ENCODE data around the gene NRSN2. TPM values are rescaled to one million over a fixed set of nuclear protein-coding genes. Genes with fewer than 3 reads are reported as not detected.

NRSN2 gene
- total RNA-seq, 2 donors from 2014 or later: 24.7 to 38.4 TPM

DNA sequence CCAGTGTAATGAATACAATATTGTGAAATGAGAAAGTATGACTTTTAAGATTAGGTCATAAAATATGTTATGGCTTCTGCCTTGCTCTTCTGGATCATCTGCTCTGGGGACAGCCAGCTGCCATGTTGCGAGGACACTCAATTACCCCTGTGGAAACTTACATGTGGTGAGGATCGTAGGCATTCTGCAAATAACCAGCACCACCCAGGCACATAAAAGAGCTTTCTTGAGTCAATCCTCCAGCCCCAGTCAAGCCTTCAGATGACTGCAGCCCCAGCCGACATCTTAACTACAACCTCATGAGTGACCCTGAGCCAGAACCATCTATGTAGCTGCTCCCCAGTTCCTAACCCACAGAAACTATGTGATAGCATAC lies 56.7 kb downstream of the NRSN2 start:
- Histone ChIP-seq H3K27ac (ENCODE audit: low read depth, low read length) (no peak overlapping the region), H3K4me1 (ENCODE audit: control insufficient read depth, insufficient read depth, low read length) (no peaks in the 10 kb centered on the region), H3K27me3 (ENCODE audit: control insufficient read depth, insufficient read depth, low read length, poor library complexity, severe bottlenecking) (no peaks in the 10 kb centered on the region), H3K4me3 (ENCODE audit: low read length) (no peak overlapping the region), H3K9ac (ENCODE audit: extremely low read depth, low read length, poor library complexity, severe bottlenecking) (no peak overlapping the region), H3K9me3 (ENCODE audit: control insufficient read depth, low read length) (peaks cover 10% of the 10 kb centered on the region), H3K36me3 (ENCODE audit: control insufficient read depth, insufficient read depth, low read length) (no peaks in the 10 kb centered on the region)
- Mint-ChIP-seq H3K4me3 (no peak overlapping the region), H3K4me1 (no peaks in the 10 kb centered on the region), H3K36me3 (ENCODE audit: low read depth) (no peaks in the 10 kb centered on the region), H3K9me3 (peaks cover 7% of the 10 kb centered on the region), H3K27ac (no peak overlapping the region), H3K27me3 (ENCODE audit: insufficient read depth) (peaks cover 4% of the 10 kb centered on the region)
- TF ChIP-seq, protein P1, sequence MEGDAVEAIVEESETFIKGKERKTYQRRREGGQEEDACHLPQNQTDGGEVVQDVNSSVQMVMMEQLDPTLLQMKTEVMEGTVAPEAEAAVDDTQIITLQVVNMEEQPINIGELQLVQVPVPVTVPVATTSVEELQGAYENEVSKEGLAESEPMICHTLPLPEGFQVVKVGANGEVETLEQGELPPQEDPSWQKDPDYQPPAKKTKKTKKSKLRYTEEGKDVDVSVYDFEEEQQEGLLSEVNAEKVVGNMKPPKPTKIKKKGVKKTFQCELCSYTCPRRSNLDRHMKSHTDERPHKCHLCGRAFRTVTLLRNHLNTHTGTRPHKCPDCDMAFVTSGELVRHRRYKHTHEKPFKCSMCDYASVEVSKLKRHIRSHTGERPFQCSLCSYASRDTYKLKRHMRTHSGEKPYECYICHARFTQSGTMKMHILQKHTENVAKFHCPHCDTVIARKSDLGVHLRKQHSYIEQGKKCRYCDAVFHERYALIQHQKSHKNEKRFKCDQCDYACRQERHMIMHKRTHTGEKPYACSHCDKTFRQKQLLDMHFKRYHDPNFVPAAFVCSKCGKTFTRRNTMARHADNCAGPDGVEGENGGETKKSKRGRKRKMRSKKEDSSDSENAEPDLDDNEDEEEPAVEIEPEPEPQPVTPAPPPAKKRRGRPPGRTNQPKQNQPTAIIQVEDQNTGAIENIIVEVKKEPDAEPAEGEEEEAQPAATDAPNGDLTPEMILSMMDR (conservative IDR thresholded peaks at IDR 0.05): no peak
- no peak for DNase-seq
- WGBS, 2 experiments (ENCODE audit: insufficient coverage in 1 of 2, insufficient read length in 1 of 2): 88 to 95% methylated on average over 1 to 3 of the region's 3 CpGs

DNA sequence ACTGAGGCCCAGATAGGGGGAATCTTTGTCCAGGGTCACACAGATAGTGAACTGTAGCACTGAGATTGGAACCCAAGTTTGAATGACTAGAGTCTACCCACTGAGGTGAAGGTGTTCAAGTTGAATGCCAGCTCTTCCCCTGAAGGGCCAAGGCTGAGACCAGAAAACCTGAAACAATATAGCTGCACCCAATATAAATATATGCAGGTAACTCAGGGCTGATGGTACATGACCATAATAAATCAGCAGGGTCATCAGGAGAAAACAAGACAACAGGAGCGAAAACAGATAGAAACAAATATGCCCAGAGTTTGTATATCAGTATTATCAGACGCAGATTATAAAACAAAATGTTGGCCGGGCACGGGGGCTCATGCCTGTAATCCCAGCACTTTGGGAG lies 57.2 kb downstream of the NRSN2 start:
- peaks cover 3% of the 10 kb centered on the region for H3K4me1 Mint-ChIP-seq
- DNase-seq: no peak
- no peak overlapping the region for H3K4me3 ChIP-seq (ENCODE audit: low read length)
- H3K27me3 ChIP-seq (ENCODE audit: control insufficient read depth, insufficient read depth, low read length, poor library complexity, severe bottlenecking): no peaks in the 10 kb centered on the region
- no peaks in the 10 kb centered on the region for H3K36me3 ChIP-seq (ENCODE audit: control insufficient read depth, insufficient read depth, low read length)
- no peak overlapping the region for H3K27ac ChIP-seq (ENCODE audit: low read depth, low read length)
- no peak overlapping the region for H3K9ac ChIP-seq (ENCODE audit: extremely low read depth, low read length, poor library complexity, severe bottlenecking)
- no peaks in the 10 kb centered on the region for H3K4me1 ChIP-seq (ENCODE audit: control insufficient read depth, insufficient read depth, low read length)
- H3K9me3 Mint-ChIP-seq: peaks cover 7% of the 10 kb centered on the region
- no peaks in the 10 kb centered on the region for H3K36me3 Mint-ChIP-seq (ENCODE audit: low read depth)
- no peak overlapping the region for H3K4me3 Mint-ChIP-seq
- H3K27ac Mint-ChIP-seq: no peak overlapping the region
- H3K9me3 ChIP-seq (ENCODE audit: control insufficient read depth, low read length): peaks cover 10% of the 10 kb centered on the region
- H3K27me3 Mint-ChIP-seq (ENCODE audit: insufficient read depth): peaks cover 4% of the 10 kb centered on the region
- TF ChIP-seq, protein P1 (conservative IDR thresholded peaks at IDR 0.05): no peak
- 97 to 98% methylated on average over 4 of the region's 4 CpGs for WGBS, 2 experiments (ENCODE audit: insufficient coverage in 1 of 2, insufficient read length in 1 of 2)

Other genes starting within 250 kb of the NRSN2 start
- not detected for gene DEFB126, start 204.5 kb upstream of the NRSN2 start, total RNA-seq
- gene DEFB127, start 189.7 kb upstream of the NRSN2 start, total RNA-seq: not detected
- not detected for gene DEFB128, start 157.4 kb upstream of the NRSN2 start, total RNA-seq
- not detected for gene DEFB129, start 119.9 kb upstream of the NRSN2 start, total RNA-seq
- gene DEFB132, start 89.4 kb upstream of the NRSN2 start, total RNA-seq: not detected
- gene C20orf96, start 56.4 kb upstream of the NRSN2 start, total RNA-seq: 10 to 100 TPM; 21.8 to 29.4 TPM
- 10 to 100 TPM; 39.5 to 46.1 TPM for gene ZCCHC3, start 49.5 kb upstream of the NRSN2 start, total RNA-seq
- 10 to 100 TPM; 71.4 to 81.7 TPM for gene SOX12, start 21.6 kb upstream of the NRSN2 start, total RNA-seq
- 1 to 10 TPM; 4.0 TPM for gene TRIB3, start 33.6 kb downstream of the NRSN2 start, total RNA-seq
- gene RBCK1, start 61.2 kb downstream of the NRSN2 start, total RNA-seq: 10 to 100 TPM; 61.7 to 63.7 TPM
- gene TBC1D20, start 115.4 kb downstream of the NRSN2 start, total RNA-seq: 10 to 100 TPM; 24.9 to 28.0 TPM
- gene CSNK2A1, start 196.7 kb downstream of the NRSN2 start, total RNA-seq: 100 to 1,000 TPM; 202 to 239 TPM

All from endodermal cell (in vitro differentiated cells).